GM18502 (cell line): Measurements from ENCODE around the gene ADGRL3.

Experiments
- ATAC-seq: cut with Tn5 transposase; IDR thresholded peaks from one replicate; pipeline ENCODE4 v1.9.1; 2021; ENCODE audit warnings: mild to moderate bottlenecking; ENCODE audit not compliant: unreplicated experiment, poor library complexity

ADGRL3 gene

DNA sequence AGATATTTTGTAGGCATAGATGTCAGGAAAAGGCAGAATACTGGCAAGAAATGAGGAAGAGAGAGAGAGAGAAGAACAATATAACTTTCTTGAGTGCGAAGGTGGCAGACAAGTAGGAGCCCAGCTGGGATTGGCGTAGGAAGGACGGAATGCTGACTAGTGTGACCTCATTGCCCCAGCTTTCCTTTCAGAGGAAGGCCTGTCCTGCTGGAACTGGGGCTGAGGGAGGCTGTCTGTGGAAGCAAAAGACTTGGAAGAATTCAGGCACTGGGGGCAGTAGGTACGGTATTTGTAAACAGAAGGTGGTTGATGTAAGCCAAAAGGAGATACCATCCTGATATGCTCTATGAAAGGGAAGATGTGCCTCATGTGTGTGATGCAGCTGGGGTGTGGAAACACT lies 818.4 kb downstream of the ADGRL3 start:
- ATAC-seq = no peak

DNA sequence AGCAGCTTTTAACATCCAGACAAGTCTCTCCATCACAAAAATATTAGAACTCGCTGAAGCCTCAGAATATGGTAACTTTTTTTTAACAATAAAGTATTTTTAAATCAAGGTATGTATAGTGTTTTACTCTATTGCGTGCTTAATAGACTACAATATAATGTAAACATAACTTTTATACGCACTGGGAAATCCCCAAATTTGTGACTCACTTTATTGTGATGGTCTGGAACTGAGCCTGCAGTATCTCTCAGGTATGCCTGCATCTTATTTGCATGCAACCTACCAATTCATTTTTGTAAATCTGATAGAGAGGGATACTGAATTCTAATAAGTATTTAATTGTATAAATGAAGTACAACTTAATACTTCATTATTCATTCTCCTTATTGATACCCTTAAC lies 823.5 kb downstream of the ADGRL3 start:
- no peak for ATAC-seq

DNA sequence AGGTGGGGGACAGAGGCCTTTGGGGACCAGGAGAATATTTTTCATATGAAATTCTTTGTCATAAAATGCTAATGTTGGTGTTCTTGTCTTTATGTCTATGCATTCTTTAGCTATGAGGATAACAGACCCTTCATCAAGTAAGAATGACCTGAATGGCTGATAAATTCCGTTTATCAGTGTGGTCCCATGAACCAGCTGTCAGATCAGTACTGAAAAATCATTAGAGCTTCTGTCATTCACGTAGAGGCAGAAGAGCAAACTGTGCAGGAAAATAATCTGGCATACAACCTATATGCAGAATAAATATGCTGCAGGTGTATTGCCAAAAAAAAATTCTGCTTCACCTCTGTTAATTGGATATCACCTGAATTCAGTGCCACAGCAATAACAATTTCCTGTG lies 828.6 kb downstream of the ADGRL3 start:
- no peak for ATAC-seq

DNA sequence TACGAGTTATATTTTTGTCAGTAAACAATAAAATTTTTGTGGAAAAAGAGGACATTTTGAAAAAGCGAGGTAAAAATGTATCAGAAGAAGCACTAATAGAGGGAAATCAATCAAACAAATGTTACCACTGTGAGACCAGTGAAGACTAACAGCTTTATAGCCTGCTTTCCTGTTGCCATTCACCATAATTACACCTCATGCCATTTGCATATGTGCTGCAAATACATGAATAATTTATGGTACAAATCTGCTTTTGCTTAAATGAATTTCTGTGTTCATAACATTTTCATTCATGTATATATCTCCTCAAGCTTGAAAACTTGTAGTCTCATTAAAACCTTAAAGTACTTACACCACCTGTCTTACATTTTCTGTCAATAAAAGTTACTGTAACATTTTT lies 830.8 kb downstream of the ADGRL3 start:
- no peak for ATAC-seq

DNA sequence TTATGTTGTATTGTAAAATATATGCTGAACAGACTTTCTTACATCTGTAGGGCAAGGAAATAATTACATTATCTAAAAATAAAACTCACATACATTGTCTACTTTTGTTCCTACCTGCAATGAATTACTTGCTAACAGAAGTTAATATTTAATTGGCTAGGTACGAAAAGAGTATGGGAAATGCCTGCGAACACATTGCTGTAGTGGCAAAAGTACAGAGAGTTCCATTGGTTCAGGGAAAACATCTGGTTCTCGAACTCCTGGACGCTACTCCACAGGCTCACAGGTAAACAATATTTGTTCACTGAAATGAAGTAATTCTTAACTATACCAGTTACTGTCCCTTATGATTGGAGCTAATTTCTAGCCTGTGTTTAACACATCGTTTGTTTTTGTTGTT lies 837.4 kb downstream of the ADGRL3 start:
- ATAC-seq = no peak

DNA sequence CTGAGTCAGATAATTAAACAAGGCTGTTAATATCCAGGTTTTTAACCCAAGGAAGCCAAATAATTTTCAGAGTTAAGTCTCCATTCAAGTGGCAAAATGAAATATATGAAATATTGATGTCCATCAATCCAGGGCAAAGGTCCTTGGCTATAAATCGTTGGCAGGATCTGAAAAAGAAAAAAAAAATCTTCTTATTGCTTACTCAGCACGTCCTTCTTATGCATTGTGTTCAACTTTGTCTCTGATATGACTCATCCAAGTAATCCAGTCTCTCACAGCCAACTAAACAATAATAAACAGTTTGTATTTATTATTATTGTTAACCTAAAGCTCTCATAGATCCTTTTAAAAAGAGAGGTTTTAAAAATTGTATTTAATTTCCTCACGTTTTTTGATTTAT lies 851.2 kb downstream of the ADGRL3 start:
- no peak for ATAC-seq

DNA sequence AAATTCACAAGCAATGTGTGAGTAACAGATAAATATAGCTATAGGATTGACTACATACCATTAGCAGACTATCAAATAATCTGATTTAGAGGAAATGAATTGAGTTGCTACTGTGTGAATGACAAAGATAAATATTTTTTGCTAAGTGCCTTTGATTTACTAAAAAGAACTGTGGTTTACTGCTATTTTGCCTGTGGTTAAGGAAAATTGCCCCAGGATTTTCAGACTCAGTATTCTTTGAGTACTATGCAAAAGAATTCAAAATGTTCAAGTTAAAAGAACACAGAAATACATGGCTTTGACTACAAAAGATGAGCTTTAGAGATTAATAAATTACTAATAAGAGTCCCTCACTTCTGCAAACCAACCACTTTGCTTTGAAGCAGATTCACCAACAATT lies 853.8 kb downstream of the ADGRL3 start:
- no peak for ATAC-seq

DNA sequence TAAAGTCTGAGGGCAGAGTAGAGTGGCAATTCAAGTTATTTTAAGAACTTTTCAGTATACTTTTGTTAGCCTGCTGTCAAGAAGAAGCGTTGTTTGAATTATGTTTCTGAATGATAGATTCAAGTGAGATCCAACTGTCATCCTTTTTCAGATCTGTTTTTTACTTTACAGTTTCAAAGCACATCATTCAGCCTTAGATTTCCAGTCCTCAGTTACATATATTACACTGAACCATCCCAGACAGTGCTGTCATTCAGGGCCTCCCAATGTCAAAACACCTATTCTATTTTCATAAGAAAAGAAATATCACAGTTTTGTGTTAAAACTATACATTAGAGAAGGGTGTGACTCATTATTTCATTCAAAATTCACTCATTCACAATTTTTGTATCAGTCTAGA lies 856.9 kb downstream of the ADGRL3 start:
- no peak for ATAC-seq

DNA sequence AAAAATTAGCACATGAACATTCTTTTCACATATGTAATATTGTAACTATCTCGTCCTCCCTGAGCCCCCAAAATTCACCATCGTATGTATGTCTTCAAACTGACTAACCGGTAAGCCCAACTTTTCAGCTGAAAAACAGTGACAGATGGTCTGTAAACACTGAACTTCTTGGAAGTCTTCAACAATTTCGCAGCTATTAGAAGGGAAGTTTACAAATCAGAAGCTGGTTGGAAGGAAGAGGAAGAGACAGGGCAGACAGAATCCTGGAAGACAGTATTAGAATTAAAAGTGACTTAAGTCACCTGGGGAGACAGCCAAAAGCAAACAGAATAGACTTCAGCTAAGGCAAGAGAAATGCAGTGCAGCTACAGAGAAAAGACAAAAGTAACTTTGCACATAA lies 858.4 kb downstream of the ADGRL3 start:
- ATAC-seq = no peak

DNA sequence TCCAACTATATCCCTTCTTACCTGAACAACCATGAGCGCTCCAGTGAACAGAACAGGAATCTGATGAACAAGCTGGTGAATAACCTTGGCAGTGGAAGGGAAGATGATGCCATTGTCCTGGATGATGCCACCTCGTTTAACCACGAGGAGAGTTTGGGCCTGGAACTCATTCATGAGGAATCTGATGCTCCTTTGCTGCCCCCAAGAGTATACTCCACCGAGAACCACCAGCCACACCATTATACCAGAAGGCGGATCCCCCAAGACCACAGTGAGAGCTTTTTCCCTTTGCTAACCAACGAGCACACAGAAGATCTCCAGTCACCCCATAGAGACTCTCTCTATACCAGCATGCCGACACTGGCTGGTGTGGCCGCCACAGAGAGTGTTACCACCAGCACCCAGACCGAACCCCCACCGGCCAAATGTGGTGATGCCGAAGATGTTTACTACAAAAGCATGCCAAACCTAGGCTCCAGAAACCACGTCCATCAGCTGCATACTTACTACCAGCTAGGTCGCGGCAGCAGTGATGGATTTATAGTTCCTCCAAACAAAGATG lies 870.2 kb downstream of the ADGRL3 start:
- ATAC-seq = no peak

DNA sequence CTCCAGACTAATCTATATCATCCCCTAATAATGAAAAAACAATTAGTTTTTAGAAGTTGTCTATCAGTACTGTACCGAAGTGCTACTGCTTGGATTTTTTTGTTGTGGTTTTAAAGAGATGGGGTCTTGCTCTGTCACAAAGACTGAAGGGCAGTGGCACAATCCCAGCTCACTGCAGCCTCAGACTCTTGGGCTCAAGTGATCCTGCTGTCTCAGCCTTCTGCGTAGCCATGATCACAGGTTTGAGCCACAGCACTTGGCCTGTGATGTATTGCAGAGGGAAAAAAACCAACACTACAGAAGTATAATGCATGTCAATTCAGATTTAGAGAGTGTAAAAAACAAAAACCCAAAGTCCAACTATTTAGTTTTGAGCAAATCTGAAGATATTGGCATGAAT lies 875.0 kb downstream of the ADGRL3 start:
- ATAC-seq = no peak

DNA sequence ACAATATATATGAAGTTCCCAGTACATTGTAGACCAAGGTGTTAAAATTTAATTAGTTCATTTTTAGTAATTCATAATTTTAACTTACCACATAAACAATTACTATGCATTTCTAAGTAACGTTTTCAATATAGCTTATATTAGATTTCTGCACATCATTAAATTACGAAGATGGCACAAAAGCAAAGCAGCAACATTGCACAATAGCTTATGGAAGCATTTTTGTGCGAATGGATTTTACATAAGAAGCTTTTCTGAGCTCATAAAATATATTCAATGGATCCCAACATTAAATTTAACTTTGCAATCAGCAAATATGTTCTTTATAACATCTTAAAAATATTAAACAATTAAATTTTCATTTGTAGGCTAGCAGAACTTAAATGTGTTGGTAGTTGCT lies 875.4 kb downstream of the ADGRL3 start:
- ATAC-seq = no peak

DNA sequence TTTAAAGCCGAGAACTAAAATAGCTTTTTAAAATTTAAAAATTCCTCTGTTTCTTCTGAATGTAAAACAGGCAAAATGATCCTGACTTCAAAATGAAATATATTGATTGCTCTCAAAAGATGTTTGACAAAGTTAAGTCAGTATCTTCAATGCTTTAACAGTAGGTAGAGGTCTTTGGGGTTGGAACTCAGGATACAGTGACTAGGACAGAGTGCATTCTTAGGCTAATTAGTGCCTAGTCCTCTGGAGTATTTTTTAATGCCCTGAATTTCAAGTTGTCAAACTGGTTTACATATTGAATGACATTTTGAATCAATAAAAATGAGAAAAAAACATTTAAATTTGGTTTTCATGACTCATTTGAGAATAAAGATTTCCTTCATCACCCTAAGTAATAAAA lies 877.3 kb downstream of the ADGRL3 start:
- ATAC-seq = no peak

DNA sequence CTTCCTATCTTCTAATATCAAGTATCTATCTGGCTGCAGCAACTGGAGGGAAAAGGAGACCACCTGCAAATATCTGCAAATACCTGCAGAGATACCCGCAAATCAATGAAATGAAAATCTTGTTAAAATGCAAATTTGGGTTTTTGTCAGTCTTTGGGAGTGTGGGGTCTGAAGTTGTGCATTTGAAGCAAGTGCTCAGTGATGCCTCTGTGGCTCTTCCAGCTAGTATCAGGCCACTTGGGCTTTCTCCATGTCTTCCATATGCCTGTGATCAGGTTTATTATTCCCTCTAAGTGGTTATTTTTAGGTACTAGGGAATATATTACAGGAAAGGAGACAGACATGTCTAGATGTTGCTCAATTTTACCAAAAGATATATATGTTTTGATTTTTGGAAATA lies 880.3 kb downstream of the ADGRL3 start:
- ATAC-seq = no peak

DNA sequence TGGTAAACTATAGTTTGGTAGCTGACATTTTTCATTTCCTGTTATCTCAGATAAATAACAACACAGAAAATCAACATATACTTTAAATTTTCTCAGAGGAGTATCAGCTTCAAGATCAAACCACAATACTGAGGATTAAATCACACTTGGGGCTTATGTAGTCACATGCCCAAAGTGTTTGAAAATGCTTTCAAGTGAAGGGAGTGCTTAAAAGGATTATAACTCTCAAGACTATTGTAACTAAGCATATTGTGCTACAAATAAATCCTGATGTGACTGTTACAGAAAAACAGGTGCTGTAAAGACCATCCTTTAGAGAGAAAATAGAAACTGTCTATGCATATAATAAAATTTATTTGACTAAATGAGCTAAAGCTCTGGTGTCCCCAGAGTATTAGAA lies 887.6 kb downstream of the ADGRL3 start:
- no peak for ATAC-seq

DNA sequence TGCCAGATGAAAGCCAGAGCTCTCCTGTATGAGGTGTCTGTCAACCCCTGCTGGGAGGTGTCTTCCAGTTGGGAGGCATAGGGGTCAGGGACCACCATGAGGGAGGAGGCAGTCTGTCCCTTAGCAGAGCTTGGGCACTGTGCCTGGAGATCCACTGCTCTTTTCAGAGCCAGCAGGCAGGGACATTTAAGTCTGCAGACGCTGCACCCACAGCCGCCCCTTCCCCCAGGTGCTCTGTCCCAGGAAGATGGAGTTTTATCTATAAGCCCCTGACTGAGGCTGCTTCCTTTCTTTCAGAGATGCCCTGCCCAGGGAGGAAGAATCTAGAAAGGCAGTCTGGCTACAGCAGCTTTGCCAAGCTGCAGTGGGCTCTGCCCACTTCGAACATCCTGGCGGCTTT lies 893.6 kb downstream of the ADGRL3 start:
- ATAC-seq = no peak

DNA sequence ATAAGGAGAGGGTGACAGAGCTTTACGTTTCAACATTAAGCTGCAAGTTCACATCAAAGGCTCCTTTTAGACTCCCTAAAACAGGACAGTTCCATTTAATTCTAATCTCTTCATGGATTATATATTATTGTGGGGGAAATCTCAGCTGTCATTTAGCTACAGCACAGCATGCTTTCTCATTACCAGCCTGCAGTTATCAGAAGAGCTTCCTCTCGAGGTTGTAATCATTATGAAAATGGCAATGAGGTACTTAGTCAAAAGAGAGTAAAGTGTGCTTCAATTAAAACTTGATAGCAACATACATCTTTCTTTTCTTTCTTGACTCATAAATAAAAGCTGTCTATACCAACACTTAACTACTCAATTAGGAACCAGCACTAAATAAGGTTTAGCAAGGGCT lies 896.8 kb downstream of the ADGRL3 start:
- ATAC-seq = no peak

DNA sequence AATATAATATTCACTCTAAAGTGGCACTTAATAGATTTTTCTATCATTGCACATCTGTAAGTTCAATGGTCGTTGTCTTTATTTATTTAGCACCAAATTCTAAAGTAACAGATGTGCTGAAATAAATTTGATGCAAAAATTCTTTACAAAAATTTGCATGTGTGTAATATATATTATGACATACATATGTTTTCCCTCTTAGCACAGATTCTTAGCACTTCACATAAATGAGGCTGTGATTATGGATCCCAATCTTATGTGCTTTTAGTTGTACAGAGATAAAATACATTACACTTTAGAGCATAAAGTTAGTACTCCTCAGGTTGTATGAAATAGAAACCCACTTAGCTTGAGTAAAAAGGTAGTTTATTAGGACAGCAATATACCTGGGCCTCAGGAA lies 915.1 kb downstream of the ADGRL3 start:
- ATAC-seq = no peak

DNA sequence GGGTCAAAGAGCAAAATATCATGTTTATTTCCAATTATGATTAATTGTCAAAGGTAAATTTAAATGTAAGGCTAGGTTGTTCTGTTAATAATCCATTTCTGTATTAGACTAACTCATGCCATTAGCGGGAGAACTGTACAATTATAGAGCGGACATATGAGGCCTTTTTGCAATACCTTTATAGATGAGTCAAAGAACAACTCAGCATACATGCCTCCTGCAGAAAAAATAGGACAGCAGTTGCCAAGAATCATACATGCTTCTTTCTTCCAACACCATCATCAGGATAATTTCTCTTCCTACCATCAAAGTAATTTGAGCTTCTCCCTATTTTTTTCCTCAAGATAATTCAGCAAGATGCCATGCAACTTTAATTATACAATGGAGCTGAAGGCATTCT lies 917.8 kb downstream of the ADGRL3 start:
- ATAC-seq = no peak

DNA sequence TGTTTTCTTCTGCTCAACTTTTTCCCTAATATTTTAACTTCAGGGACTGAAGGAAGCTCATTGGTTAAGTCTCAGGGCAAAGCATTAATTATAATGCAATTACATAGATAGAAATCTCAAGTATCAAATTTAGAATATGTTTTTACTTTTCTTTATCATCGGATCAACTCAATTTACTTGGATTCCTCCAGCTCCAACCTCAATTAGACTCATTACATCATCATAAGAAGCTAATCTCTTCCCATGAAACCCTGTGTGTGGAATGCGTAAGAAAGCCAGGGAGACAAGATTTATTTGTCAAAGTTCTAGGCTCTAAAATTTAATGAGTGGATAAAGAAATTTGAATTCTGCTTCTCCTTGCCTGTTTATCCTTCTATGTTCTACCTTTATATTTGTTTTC lies 918.4 kb downstream of the ADGRL3 start:
- ATAC-seq = no peak

DNA sequence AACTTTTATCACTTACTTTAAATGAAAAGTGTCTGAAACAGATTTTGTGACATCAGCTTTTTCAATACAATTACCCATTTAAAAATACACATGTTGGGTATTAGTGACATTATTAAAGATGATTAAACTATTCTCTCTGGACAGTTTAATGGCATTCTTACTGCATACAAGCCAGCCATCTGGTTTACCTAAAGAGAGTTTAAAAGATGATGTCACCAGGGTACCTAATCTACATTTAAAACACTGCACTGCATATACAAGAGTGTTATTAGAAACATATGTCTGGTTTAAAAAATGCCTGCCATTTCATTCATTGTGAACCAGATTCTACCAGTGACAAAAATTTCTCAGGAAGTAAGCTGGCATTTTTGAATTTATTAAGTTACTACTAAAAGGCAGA lies 919.1 kb downstream of the ADGRL3 start:
- ATAC-seq = no peak

DNA sequence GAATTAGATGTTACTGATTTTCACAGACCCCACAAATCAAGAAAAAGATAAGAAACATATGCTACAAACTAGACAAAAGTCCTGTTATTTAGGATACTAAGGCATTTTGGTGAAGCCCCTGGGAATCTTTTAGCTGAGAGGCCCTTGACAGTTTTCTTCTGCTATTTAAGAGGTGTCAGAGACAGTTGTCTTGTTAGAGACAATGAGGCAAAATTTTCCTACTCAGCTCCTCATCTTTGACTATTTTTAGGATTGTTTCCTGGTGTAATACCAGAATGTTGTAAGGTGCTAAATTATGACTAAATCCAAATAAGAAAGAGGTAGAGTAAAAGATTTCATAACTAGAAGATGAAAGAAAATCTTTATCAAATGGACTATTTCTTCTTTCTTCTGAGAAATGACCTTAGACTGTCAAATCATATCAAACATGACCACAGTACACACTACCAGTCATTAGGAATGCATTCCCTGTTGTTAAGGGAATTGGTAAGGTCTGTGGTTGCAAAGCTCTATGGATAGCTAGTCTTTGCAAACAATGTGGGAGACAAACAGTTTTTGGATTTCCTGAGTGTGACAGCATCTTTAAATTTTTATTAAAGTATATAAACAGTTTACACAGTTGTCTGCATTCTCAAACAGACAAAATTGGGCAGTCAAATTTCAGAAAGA lies 926.1 kb downstream of the ADGRL3 start:
- ATAC-seq = no peak
